CD14-positive monocyte (primary cell): ENCODE measurements around the gene ZDHHC11. TPM values are rescaled to one million over a fixed set of nuclear protein-coding genes. Genes with fewer than 3 reads are reported as not detected.

Source experiments
- DNase-seq, 3 donors: peaks; one replicate each; pipeline ENCODE4 v3.0.0-alpha.2; 2011 to 2022
- H2AFZ ChIP-seq: 2 replicates; pipeline ENCODE4 v1.6.0; 2012; ENCODE audit warnings: mild to moderate bottlenecking, low read depth, low read length, inconsistent platforms; ENCODE audit not compliant: insufficient read depth, poor library complexity, severe bottlenecking
- H3K27ac ChIP-seq, 2 donors: 1 replicate in 1 of 2; 2 replicates in 1 of 2; pipeline ENCODE4 v1.5.1; 2012 to 2013; ENCODE audit warnings: low read length in 2 of 2, control low read depth in 1 of 2, inconsistent platforms in 1 of 2, low read depth in 1 of 2, mild to moderate bottlenecking in 1 of 2
- H3K27me3 ChIP-seq, 2 donors: one replicate each; pipeline versions ENCODE4 v1.6.0 to v1.6.1; 2011 to 2013; ENCODE audit warnings: low read length in 2 of 2; ENCODE audit not compliant: control insufficient read depth in 2 of 2, insufficient read depth in 2 of 2
- H3K36me3 ChIP-seq, 2 donors: replicated peaks in 1 of 2; 1 replicate in 1 of 2; 2 replicates in 1 of 2; pipeline versions ENCODE4 v1.5.1 to v1.6.1; 2012 to 2013; ENCODE audit warnings: low read length in 2 of 2, control low read depth in 1 of 2, inconsistent platforms in 1 of 2, mild to moderate bottlenecking in 1 of 2; ENCODE audit not compliant: insufficient read depth in 2 of 2, control insufficient read depth in 1 of 2
- H3K4me1 ChIP-seq, 2 donors: 1 replicate in 1 of 2; 2 replicates in 1 of 2; pipeline versions ENCODE4 v1.5.1 to v1.6.1; 2012 to 2013; ENCODE audit warnings: low read length in 2 of 2, control low read depth in 1 of 2, inconsistent platforms in 1 of 2, mild to moderate bottlenecking in 1 of 2, moderate library complexity in 1 of 2; ENCODE audit not compliant: insufficient read depth in 2 of 2, control insufficient read depth in 1 of 2
- H3K4me2 ChIP-seq: replicated peaks from 2 replicates; pipeline ENCODE3; 2012; ENCODE audit warnings: low read length, moderate library complexity, mild to moderate bottlenecking; ENCODE audit not compliant: poor library complexity, severe bottlenecking; ENCODE audit errors: extremely low read depth
- H3K4me3 ChIP-seq, 3 experiments: fragments of 200-600 bp in 1 of 3; sonication (generic) in 1 of 3; replicated peaks in 1 of 3; 1 replicate in 2 of 3; 2 replicates in 1 of 3; pipeline ENCODE4 v1.5.1; 2011 to 2013; ENCODE audit warnings: low read length in 3 of 3, mild to moderate bottlenecking in 3 of 3, control low read depth in 2 of 3, low read depth in 2 of 3, inconsistent platforms in 1 of 3, moderate library complexity in 1 of 3
- H3K79me2 ChIP-seq: 2 replicates; pipeline ENCODE4 v1.6.0; 2012; ENCODE audit warnings: mild to moderate bottlenecking, control low read depth, inconsistent platforms, low read length, moderate library complexity; ENCODE audit not compliant: insufficient read depth
- H3K9ac ChIP-seq: 2 replicates; pipeline ENCODE4 v1.6.0; 2017; ENCODE audit warnings: low read length, mild to moderate bottlenecking; ENCODE audit not compliant: insufficient read depth, poor library complexity, severe bottlenecking
- H3K9me3 ChIP-seq, 2 donors: replicated peaks in 1 of 2; 1 replicate in 1 of 2; 2 replicates in 1 of 2; pipeline versions ENCODE4 v1.5.1 to v1.6.1; 2012 to 2013; ENCODE audit warnings: low read length in 2 of 2, control low read depth in 1 of 2; ENCODE audit not compliant: control insufficient read depth in 1 of 2, insufficient read depth in 1 of 2
- H4K20me1 ChIP-seq: 2 replicates; pipeline ENCODE4 v1.6.0; 2012; ENCODE audit warnings: mild to moderate bottlenecking, low read length, control low read depth, moderate library complexity; ENCODE audit not compliant: insufficient read depth
- H3K27ac Mint-ChIP-seq, 7 donors: one replicate each; pipeline ENCODE4 v1.8.0; 2020; ENCODE audit warnings: mild to moderate bottlenecking in 7 of 7, mixed read lengths in 7 of 7, moderate library complexity in 6 of 7, inconsistent platforms in 2 of 7
- H3K27me3 Mint-ChIP-seq, 3 donors: one replicate each; pipeline ENCODE4 v1.8.0; 2021 to 2022; ENCODE audit warnings: low read depth in 3 of 3, mild to moderate bottlenecking in 3 of 3, mixed read lengths in 3 of 3, moderate library complexity in 3 of 3, inconsistent platforms in 1 of 3
- H3K36me3 Mint-ChIP-seq, 2 donors: one replicate each; pipeline ENCODE4 v1.8.0; 2020; ENCODE audit warnings: mixed read lengths in 2 of 2, inconsistent platforms in 1 of 2, mild to moderate bottlenecking in 1 of 2
- H3K4me1 Mint-ChIP-seq: one replicate; pipeline ENCODE4 v1.8.0; 2020; ENCODE audit warnings: mild to moderate bottlenecking, mixed read lengths
- H3K4me3 Mint-ChIP-seq, 2 donors: one replicate each; pipeline ENCODE4 v1.8.0; 2020; ENCODE audit warnings: mild to moderate bottlenecking in 2 of 2, mixed read lengths in 2 of 2, moderate library complexity in 1 of 2
- H3K9me3 Mint-ChIP-seq, 7 donors: one replicate each; pipeline ENCODE4 v1.8.0; 2020 to 2022; ENCODE audit warnings: mixed read lengths in 7 of 7, mild to moderate bottlenecking in 6 of 7, moderate library complexity in 6 of 7, inconsistent platforms in 2 of 7
- CTCF ChIP-seq: fragments of 200-600 bp; IDR thresholded peaks from one replicate; pipeline ENCODE4 v1.8.0; 2022; ENCODE audit warnings: antibody characterized with exemption, mild to moderate bottlenecking
- WGBS: methylation state at CpG from one replicate; pipeline ENCODE4 v1.1.5; 2013; ENCODE audit warnings: missing lambda C conversion rate; ENCODE audit not compliant: insufficient coverage; 5-methylcytosine and 5-hydroxymethylcytosine counted together
- intact Hi-C, 2 donors: fragments of 100-400 bp; cut with micrococcal nuclease; formaldehyde crosslinking; loops; one replicate each; pipeline versions ENCODE4 v1.15.0 to v1.15.1; 2023
- polyA plus RNA-seq, 3 donors: library from polyadenylated mRNA; depleted of rRNA in 1 of 3; unstranded in 2 of 3; stranded (reverse) in 1 of 3; fragments of 300-500 nt in 2 of 3; fragments of >200 nt in 1 of 3; fragmentation: Illumina TruSeq in 2 of 3; gene quantifications; 1 replicate in 2 of 3; 2 replicates in 1 of 3; pipeline ENCODE4 v1.2.3, GENCODE V29; 2012 to 2021

ZDHHC11 gene
- polyA plus RNA-seq, 3 donors = 1.8 TPM; not detected in 2

GRCh38 chr5:884345-885126, 33.8 kb upstream of the ZDHHC11 start:
- Histone ChIP-seq H3K4me1 (no peaks in the 10 kb centered on the region), H3K36me3 (peaks cover 88 to 93% of the 10 kb centered on the region in 2 donors), H3K79me2 (peaks cover 16% of the 10 kb centered on the region), H4K20me1 (peaks cover 60% of the 10 kb centered on the region), H3K4me3 (no peak overlapping the region), H3K9me3 (no peaks in the 10 kb centered on the region), H3K27me3 (no peaks in the 10 kb centered on the region), H3K4me2 (no peak overlapping the region), H3K27ac (no peak overlapping the region), H2AFZ (no peak overlapping the region), H3K9ac (no peak overlapping the region)
- peaks cover 0 to 10% (median 0%) of the 10 kb centered on the region in 7 donors for H3K9me3 Mint-ChIP-seq
- DNase-seq = no peak
- intact Hi-C loops = loop anchor here in 1 of 2 donors (10.0 kb wide), 1 partner anchor 920 kb away; the partner anchor contains the start of gene NDUFS6
- no peak overlapping the region for H3K4me3 Mint-ChIP-seq
- peaks cover 88 to 91% of the 10 kb centered on the region in 2 donors for H3K36me3 Mint-ChIP-seq
- TF ChIP-seq CTCF = no peak
- H3K27me3 Mint-ChIP-seq = peaks cover 0 to 2% (median 0%) of the 10 kb centered on the region in 3 donors
- no peak overlapping the region for H3K27ac Mint-ChIP-seq
- peaks cover 7% of the 10 kb centered on the region for H3K4me1 Mint-ChIP-seq
- 93% methylated on average over 16 of the region's 16 CpGs for WGBS

GRCh38 chr5:883475-884181, 32.8 kb upstream of the ZDHHC11 start:
- H3K9me3 Mint-ChIP-seq = peaks cover 0 to 10% (median 0%) of the 10 kb centered on the region in 7 donors
- peaks cover 79 to 84% of the 10 kb centered on the region in 2 donors for H3K36me3 ChIP-seq
- WGBS = 99% methylated on average over 27 of the region's 29 CpGs
- no peak overlapping the region for H2AFZ ChIP-seq
- H3K4me1 Mint-ChIP-seq = peaks cover 7% of the 10 kb centered on the region
- no peaks in the 10 kb centered on the region for H3K4me1 ChIP-seq
- H3K27ac Mint-ChIP-seq = peak overlapping the region in 2 of 7 donors; percentile 7 to 13
- TF ChIP-seq CTCF = no peak
- no peak overlapping the region for H3K4me2 ChIP-seq
- H3K9me3 ChIP-seq = no peaks in the 10 kb centered on the region
- H4K20me1 ChIP-seq = peaks cover 56% of the 10 kb centered on the region
- intact Hi-C loops = loop anchor here in 1 of 2 donors (10.0 kb wide), 1 partner anchor 921 kb away; the partner anchor contains the start of gene NDUFS6
- no peak overlapping the region for H3K4me3 ChIP-seq
- no peak overlapping the region for H3K9ac ChIP-seq
- no peak for DNase-seq
- H3K4me3 Mint-ChIP-seq = no peak overlapping the region
- peaks cover 79 to 82% of the 10 kb centered on the region in 2 donors for H3K36me3 Mint-ChIP-seq
- peaks cover 11% of the 10 kb centered on the region for H3K79me2 ChIP-seq
- H3K27ac ChIP-seq = no peak overlapping the region
- H3K27me3 ChIP-seq = no peaks in the 10 kb centered on the region
- peaks cover 0 to 2% (median 0%) of the 10 kb centered on the region in 3 donors for H3K27me3 Mint-ChIP-seq
